ENCODE results near the gene SHISA2.

SHISA2 gene

GRCh38 chr13:26011208-26011573 lies 40.6 kb downstream of the SHISA2 start:
- Histone ChIP-seq H3K36me3 (replicated peaks; ENCODE audit: insufficient read depth, low read length) (no peaks in the 10 kb centered on the region), H3K27me3 (replicated peaks; ENCODE audit: insufficient read depth, low read length) (no peaks in the 10 kb centered on the region), H3F3A (ENCODE audit: insufficient read depth, low read length) (no peaks in the 10 kb centered on the region), H4K20me1 (ENCODE audit: insufficient read depth, low read length) (no peaks in the 10 kb centered on the region), H3K9me3 (replicated peaks; ENCODE audit: insufficient read depth, low read length) (no peaks in the 10 kb centered on the region), H3K9ac (ENCODE audit: low read length) (no peak overlapping the region), H3K79me2 (ENCODE audit: low read length) (no peaks in the 10 kb centered on the region), H3K4me2 (ENCODE audit: low read depth, low read length) (no peak overlapping the region), H3K4me1 (ENCODE audit: low read length) (no peaks in the 10 kb centered on the region), H3K4me3 (ENCODE audit: low read length) (no peak overlapping the region), H2AFZ (ENCODE audit: low read length) (no peak overlapping the region), H3K27ac (ENCODE audit: low read length) (no peak overlapping the region), H3K9me2 (replicated peaks; ENCODE audit: insufficient read depth, low read length) (no peaks in the 10 kb centered on the region)
- no peak for DNase-seq
- no peak for TF ChIP-seq EZH2 (optimal IDR thresholded peaks at IDR 0.05; ENCODE audit: low read depth, low read length)
- no peak for TF ChIP-seq EZH2phosphoT487 (IDR thresholded peaks at IDR 0.05; ENCODE audit: low read length)
- TF ChIP-seq, protein P1, sequence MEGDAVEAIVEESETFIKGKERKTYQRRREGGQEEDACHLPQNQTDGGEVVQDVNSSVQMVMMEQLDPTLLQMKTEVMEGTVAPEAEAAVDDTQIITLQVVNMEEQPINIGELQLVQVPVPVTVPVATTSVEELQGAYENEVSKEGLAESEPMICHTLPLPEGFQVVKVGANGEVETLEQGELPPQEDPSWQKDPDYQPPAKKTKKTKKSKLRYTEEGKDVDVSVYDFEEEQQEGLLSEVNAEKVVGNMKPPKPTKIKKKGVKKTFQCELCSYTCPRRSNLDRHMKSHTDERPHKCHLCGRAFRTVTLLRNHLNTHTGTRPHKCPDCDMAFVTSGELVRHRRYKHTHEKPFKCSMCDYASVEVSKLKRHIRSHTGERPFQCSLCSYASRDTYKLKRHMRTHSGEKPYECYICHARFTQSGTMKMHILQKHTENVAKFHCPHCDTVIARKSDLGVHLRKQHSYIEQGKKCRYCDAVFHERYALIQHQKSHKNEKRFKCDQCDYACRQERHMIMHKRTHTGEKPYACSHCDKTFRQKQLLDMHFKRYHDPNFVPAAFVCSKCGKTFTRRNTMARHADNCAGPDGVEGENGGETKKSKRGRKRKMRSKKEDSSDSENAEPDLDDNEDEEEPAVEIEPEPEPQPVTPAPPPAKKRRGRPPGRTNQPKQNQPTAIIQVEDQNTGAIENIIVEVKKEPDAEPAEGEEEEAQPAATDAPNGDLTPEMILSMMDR (IDR thresholded peaks at IDR 0.05; ENCODE audit: low read length): no peak

DNA sequence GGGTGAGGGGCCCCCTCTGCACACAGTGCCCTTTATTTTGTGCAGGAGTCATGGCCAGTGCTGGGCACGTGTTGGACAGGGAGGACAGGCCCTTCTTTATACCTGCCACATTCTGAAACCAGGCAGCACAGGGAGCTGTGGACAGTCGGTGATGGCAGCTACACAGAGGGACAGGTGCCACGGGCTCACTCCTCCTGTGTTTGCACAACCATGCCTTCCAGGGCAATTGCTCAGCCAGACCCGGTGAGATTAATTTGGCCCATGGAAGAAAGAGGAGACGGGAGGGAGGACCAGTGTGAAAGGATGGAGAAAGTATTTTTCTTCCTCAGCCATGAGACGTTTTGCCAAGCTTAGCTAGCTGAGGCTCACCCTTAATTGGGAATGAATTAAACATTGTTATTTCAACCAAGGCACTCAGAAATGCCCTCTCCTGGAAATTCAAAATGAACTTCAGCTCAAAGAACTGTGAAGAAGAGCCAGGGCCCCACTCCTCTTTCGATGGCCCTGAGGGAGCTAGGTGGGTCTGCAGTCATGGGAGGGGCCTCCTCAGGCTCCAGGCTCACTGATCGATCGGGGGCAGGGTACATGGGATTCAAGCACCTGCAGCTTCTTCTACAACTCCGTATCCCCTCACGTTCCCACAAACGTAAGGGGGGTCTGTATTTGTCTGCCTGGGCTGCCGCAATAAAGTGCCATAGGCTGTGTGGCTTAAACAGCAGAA lies 41.2 kb downstream of the SHISA2 start:
- Histone ChIP-seq H3K4me1 (ENCODE audit: low read length) (no peaks in the 10 kb centered on the region), H3K79me2 (ENCODE audit: low read length) (no peaks in the 10 kb centered on the region), H3K4me2 (ENCODE audit: low read depth, low read length) (no peak overlapping the region), H2AFZ (ENCODE audit: low read length) (no peak overlapping the region), H3K9ac (ENCODE audit: low read length) (no peak overlapping the region), H3K36me3 (replicated peaks; ENCODE audit: insufficient read depth, low read length) (no peaks in the 10 kb centered on the region), H3K9me3 (replicated peaks; ENCODE audit: insufficient read depth, low read length) (no peaks in the 10 kb centered on the region), H3K9me2 (replicated peaks; ENCODE audit: insufficient read depth, low read length) (no peaks in the 10 kb centered on the region), H3F3A (ENCODE audit: insufficient read depth, low read length) (no peaks in the 10 kb centered on the region), H3K27ac (ENCODE audit: low read length) (no peak overlapping the region), H3K27me3 (replicated peaks; ENCODE audit: insufficient read depth, low read length) (no peaks in the 10 kb centered on the region), H4K20me1 (ENCODE audit: insufficient read depth, low read length) (no peaks in the 10 kb centered on the region), H3K4me3 (ENCODE audit: low read length) (no peak overlapping the region)
- no peak for DNase-seq
- TF ChIP-seq EZH2phosphoT487 (IDR thresholded peaks at IDR 0.05; ENCODE audit: low read length) (no peak), EZH2 (optimal IDR thresholded peaks at IDR 0.05; ENCODE audit: low read depth, low read length) (no peak)
- TF ChIP-seq, protein P1 (IDR thresholded peaks at IDR 0.05; ENCODE audit: low read length): no peak

DNA sequence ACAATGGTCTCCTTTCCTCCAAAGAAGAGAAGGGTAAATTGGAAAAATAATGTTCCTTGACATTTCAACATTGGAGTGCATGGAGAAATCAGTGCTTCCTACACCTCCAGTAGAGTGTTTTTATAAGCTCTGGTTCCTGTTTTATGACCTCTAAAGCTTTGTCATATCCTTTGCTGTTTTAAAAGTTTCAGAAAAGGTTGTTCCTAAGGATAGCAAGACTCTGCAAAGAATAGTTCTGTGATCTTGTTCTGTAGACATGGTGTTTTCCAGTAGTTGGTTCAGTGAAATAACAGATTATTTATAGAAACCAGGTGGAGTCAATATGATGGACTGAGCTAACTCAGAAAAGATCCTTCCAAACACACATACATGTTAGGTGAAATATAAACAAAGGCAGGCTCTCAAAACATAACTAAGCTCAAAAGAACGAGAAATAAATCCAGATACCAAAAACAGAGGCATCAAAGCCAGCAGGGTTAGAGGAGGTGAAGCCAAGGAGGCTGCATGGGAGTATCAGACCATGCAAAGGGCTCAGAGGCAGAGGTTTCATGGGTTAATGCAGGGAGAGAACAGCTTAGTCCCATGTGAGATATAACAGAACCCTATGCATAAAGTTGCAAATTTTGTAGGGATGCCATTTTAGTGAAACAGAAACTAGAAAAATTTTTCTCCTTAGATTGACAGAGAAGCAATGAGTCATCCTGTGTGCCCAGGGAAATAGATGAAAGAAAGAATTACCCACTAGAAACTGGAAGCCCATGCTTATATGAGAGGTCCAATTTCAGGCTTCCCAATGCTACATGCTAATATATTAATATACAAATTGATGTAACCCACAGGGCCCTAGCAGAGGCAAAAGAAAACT lies 44.3 kb downstream of the SHISA2 start:
- Histone ChIP-seq H3K4me2 (ENCODE audit: low read depth, low read length) (peak overlapping the region; percentile 37), H2AFZ (ENCODE audit: low read length) (0 out of 2 replicates have a peak overlapping the region, but pooled peaks have one; percentile 6), H4K20me1 (ENCODE audit: insufficient read depth, low read length) (no peaks in the 10 kb centered on the region), H3K79me2 (ENCODE audit: low read length) (no peaks in the 10 kb centered on the region), H3K4me1 (ENCODE audit: low read length) (no peaks in the 10 kb centered on the region), H3K36me3 (replicated peaks; ENCODE audit: insufficient read depth, low read length) (no peaks in the 10 kb centered on the region), H3K9ac (ENCODE audit: low read length) (no peak overlapping the region), H3K27me3 (replicated peaks; ENCODE audit: insufficient read depth, low read length) (no peaks in the 10 kb centered on the region), H3K9me2 (replicated peaks; ENCODE audit: insufficient read depth, low read length) (no peaks in the 10 kb centered on the region), H3F3A (ENCODE audit: insufficient read depth, low read length) (no peaks in the 10 kb centered on the region), H3K9me3 (replicated peaks; ENCODE audit: insufficient read depth, low read length) (no peaks in the 10 kb centered on the region), H3K27ac (ENCODE audit: low read length) (no peak overlapping the region; the same call in 1 of the 2 replicates), H3K4me3 (ENCODE audit: low read length) (no peak overlapping the region)
- DNase-seq: peak; percentile 9
- TF ChIP-seq, protein P1 (IDR thresholded peaks at IDR 0.05; ENCODE audit: low read length): no peak
- TF ChIP-seq EZH2 (optimal IDR thresholded peaks at IDR 0.05; ENCODE audit: low read depth, low read length): no peak
- no peak for TF ChIP-seq EZH2phosphoT487 (IDR thresholded peaks at IDR 0.05; ENCODE audit: low read length)
